HFF-Myc (cell line): ENCODE measurements around the gene SLC50A1.
"Not testable (repeated sequence)": the region's sequence is repeated elsewhere in the genome, so short reads cannot be mapped to it uniquely, and the experiment has no call there.

Experiments
- DNase-seq: peaks from one replicate; pipeline ENCODE4 v3.0.0-alpha.2; 2011; ENCODE audit warnings: low read depth; ENCODE audit errors: extremely low read depth
- H3K4me3 ChIP-seq: replicated peaks from 2 replicates; pipeline ENCODE4 v1.5.1; 2011; ENCODE audit warnings: low read depth, mild to moderate bottlenecking, control low read depth, low read length
- TF ChIP-seq, protein P1 (sequence below): IDR thresholded peaks from 2 replicates; pipeline ENCODE4 v1.5.1; 2012; ENCODE audit warnings: mild to moderate bottlenecking, low read depth, low read length, control low read depth; ENCODE audit errors: missing control alignments

The SLC50A1 gene

DNA sequence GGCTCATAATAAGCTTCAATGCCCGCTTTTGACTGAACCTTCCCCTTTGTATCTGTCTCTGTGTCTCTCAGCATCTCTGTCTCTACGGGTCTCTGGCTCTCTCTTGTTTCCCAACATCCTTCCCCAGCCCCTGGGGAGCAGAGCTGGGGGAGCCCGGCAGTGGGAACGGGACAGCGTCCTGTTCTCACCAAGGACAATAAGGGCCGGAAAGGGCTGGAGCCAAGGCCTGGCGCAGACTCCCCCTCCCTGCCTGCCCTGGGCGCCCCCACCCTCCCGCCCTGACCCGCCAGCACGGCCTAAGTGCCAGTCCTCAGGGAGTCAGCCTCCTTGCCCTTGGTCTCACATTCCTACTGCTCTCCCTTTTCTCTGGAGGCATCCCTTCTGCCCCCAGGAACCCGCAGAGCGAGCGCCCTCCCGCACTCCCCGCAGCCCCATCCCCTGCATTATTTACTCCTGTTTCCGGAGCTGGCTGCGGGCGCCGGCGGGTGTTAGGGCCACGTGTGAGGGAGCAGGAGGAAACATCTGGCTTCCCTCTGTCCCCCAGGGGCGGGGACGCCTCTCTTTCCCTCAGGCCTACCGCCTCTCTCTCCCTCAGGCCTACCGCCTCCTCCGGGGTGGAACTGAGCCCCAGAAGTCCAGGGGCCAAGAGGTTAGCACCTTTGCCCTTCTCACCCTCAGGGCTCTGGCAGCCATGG is 31.0 kb downstream of the SLC50A1 start:
- H3K4me3 ChIP-seq: no peak overlapping the region
- no peak for DNase-seq
- TF ChIP-seq, protein P1, sequence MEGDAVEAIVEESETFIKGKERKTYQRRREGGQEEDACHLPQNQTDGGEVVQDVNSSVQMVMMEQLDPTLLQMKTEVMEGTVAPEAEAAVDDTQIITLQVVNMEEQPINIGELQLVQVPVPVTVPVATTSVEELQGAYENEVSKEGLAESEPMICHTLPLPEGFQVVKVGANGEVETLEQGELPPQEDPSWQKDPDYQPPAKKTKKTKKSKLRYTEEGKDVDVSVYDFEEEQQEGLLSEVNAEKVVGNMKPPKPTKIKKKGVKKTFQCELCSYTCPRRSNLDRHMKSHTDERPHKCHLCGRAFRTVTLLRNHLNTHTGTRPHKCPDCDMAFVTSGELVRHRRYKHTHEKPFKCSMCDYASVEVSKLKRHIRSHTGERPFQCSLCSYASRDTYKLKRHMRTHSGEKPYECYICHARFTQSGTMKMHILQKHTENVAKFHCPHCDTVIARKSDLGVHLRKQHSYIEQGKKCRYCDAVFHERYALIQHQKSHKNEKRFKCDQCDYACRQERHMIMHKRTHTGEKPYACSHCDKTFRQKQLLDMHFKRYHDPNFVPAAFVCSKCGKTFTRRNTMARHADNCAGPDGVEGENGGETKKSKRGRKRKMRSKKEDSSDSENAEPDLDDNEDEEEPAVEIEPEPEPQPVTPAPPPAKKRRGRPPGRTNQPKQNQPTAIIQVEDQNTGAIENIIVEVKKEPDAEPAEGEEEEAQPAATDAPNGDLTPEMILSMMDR: no peak

- no peak overlapping the region for H3K4me3 ChIP-seq
- DNase-seq: peak; percentile 77
- TF ChIP-seq, protein P1: peak; percentile 90
Observed at GRCh38 chr1:155167166-155168104, 31.8 kb downstream of the SLC50A1 start.

GRCh38 chr1:155168105-155168445 is 32.4 kb downstream of the SLC50A1 start:
- DNase-seq, H3K4me3 ChIP-seq: not testable (repeated sequence)

DNA sequence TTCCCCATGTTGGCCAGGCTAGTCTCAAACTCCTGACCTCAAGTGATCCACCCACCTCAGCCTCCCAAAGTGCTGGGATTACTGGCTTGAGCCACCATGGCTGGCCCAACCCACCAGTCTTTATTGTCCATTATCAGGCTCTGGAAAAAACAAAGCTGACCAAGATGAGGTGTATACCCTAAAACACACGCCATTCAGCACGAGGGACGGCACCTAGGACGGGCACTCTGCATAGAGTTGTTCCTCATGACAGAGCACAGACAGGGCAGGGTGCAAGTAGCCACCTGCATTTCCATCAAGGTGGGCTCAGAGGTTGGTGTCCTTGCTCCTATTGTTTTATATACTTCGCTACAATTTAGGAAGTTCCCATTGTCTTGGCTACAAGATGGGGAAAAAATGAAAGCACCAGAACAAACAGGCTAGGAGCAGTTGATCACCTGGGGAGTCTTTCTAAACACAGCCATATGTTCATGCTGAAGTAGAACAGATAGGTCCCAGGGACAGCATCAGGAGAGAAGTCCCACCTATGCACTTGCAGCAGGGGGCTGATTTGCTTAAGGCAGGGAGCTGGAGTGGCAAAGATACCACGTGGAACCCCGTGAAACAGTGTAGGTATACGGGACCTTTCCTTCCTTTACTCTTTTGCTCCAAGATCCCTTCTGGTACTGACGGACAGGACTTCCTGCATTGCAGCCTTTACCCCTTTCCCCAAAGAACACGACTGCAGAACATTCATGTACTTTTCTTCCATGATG is 33.0 kb downstream of the SLC50A1 start:
- TF ChIP-seq, protein P1: no peak
- no peak for DNase-seq

DNA sequence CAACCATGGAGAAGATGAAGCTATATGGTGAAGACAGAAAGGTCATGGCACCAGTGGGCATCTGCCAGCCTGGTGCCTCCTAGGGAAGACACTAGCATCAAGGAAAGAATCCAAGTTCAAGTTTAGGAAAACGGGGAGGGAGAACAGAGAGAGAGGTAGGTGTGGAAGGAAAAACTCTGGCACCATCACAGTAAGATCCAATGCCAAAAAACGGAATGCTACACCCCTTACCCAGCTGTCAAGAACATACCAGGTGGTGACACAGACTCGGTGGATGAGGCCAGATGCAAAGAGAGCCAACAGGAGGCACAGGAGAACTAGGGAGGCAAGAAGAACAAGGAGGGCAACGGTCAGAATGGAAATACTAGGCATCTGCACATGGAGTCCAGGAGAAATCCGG is 33.9 kb downstream of the SLC50A1 start:
- TF ChIP-seq, protein P1: no peak
- H3K4me3 ChIP-seq: no peak overlapping the region
- DNase-seq: no peak

More for the DNA sequence above, 33.0 kb downstream of the SLC50A1 start:
- H3K4me3 ChIP-seq: no peak overlapping the region

DNA sequence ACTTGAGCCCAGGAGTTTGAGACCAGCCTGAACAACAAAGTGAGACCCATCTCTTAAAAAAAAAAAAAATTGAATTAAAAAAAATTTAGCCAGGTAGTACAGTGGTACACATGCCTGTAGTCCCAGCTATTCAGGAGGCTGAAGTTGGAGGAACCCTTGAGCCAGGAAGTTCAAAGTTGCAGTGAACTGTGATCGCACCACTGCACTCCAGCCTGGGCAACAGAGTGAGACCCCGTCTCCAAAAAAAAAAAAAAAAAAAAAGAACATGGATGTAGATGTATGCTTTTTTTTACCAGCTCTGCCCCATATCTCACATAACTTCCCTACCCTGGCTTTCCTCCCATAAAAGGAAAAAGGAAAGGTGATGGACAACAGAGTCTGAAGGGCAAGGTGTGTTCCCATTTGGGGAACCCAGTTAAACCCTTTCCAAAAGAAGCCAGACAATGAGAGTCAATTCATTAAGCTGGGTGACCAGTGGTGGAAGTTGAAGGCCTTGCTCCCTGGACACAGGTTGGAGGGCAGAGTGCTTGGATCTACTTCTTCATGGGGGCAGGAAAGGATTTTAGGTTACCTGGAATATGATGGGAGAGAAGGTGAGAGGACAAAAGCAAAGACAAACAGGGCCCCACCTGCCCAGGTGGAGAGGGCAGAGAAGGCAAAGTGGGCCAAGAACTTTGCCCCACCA is 34.6 kb downstream of the SLC50A1 start:
- TF ChIP-seq, protein P1: no peak
- DNase-seq: no peak

More for the DNA sequence above, 34.6 kb downstream of the SLC50A1 start:
- no peak overlapping the region for H3K4me3 ChIP-seq
